Natural killer cell (primary cell): ENCODE results near the gene KRTAP3-2. TPM values are rescaled to one million over a fixed set of nuclear protein-coding genes. Genes with fewer than 3 reads are reported as not detected.

ENCODE experiments used
- ATAC-seq, 3 donors: fragments of 150-1000 bp in 2 of 3; fragments of 200-7000 bp in 1 of 3; cut with Tn5 transposase; 1 replicate in 1 of 3; 2 replicates in 2 of 3; pipeline ENCODE4 v1.10.0; 2021; ENCODE audit warnings: mild to moderate bottlenecking in 2 of 3, moderate library complexity in 2 of 3
- DNase-seq, 2 donors: peaks; one replicate each; pipeline versions ENCODE4 v3.0.0 to v3.0.0-alpha.2; 2013 to 2021; ENCODE audit warnings: mixed read lengths in 1 of 2
- H3K27ac ChIP-seq: one replicate; pipeline ENCODE4 v1.5.1; 2013; ENCODE audit warnings: mild to moderate bottlenecking, low read length
- H3K27me3 ChIP-seq: one replicate; pipeline ENCODE4 v1.6.1; 2013; ENCODE audit warnings: low read length; ENCODE audit not compliant: control insufficient read depth, insufficient read depth
- H3K36me3 ChIP-seq: one replicate; pipeline ENCODE4 v1.6.1; 2013; ENCODE audit warnings: low read length; ENCODE audit not compliant: control insufficient read depth, insufficient read depth
- H3K4me1 ChIP-seq: one replicate; pipeline ENCODE4 v1.6.1; 2013; ENCODE audit warnings: low read length; ENCODE audit not compliant: control insufficient read depth, insufficient read depth
- H3K4me3 ChIP-seq: one replicate; pipeline ENCODE4 v1.5.1; 2013; ENCODE audit warnings: low read length
- H3K9me3 ChIP-seq: one replicate; pipeline ENCODE4 v1.6.1; 2013; ENCODE audit warnings: low read length; ENCODE audit not compliant: control insufficient read depth, insufficient read depth
- H3K27ac Mint-ChIP-seq, 2 donors: one replicate each; pipeline ENCODE4 v1.8.0; 2022; ENCODE audit warnings: mild to moderate bottlenecking in 2 of 2, mixed read lengths in 2 of 2, moderate library complexity in 1 of 2
- H3K27me3 Mint-ChIP-seq, 2 donors: one replicate each; pipeline ENCODE4 v1.8.0; 2022; ENCODE audit warnings: low read depth in 2 of 2, mixed read lengths in 2 of 2
- H3K36me3 Mint-ChIP-seq: one replicate; pipeline ENCODE4 v1.8.0; 2022; ENCODE audit warnings: mixed read lengths
- H3K4me1 Mint-ChIP-seq, 2 donors: one replicate each; pipeline ENCODE4 v1.8.0; 2022; ENCODE audit warnings: mixed read lengths in 2 of 2
- H3K4me3 Mint-ChIP-seq: one replicate; pipeline ENCODE4 v1.8.0; 2022; ENCODE audit warnings: mild to moderate bottlenecking, moderate library complexity, mixed read lengths
- H3K9me3 Mint-ChIP-seq, 2 donors: one replicate each; pipeline ENCODE4 v1.8.0; 2022; ENCODE audit warnings: mixed read lengths in 2 of 2
- WGBS: methylation state at CpG from one replicate; pipeline ENCODE4 v1.1.7; 2013; ENCODE audit warnings: missing lambda C conversion rate; ENCODE audit not compliant: insufficient coverage; 5-methylcytosine and 5-hydroxymethylcytosine counted together
- intact Hi-C: fragments of 100-400 bp; cut with micrococcal nuclease; formaldehyde crosslinking; loops from one replicate; pipeline ENCODE4 v1.14.2; 2022
- total RNA-seq, 4 donors: library from RNA; stranded (reverse); fragments of 120-200 nt in 1 of 4; gene quantifications; one replicate each; pipeline versions ENCODE4 v1.2.3 to v1.2.4, GENCODE V29; 2013 to 2022
- TF ChIP-seq, protein P1 (sequence below): fragments of 200-600 bp; IDR thresholded peaks from one replicate; pipeline ENCODE4 v1.8.0; 2022; ENCODE audit warnings: antibody characterized with exemption

KRTAP3-2 gene
- total RNA-seq, 3 donors from 2014 or later (not counting 1 experiment from before 2014, with no cell fraction given): not detected

DNA sequence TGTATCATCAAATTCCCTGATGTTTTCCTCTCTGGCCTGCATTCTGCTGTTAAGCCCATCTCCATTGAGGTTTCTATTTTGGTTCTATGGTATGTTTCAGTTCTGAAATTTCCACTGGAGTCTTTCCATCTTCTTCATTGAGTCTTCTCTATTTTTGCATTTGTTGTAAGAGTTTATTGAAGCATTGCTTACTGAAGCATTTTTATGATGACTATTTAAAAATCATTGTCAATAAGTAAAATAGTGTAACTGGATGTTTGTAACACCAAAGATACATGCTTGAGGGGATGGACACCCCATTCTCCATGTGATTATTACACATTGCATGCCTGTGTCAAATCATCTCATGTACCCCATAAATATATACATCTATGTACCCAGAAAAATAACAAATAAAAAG, 24.2 kb downstream of the KRTAP3-2 start:
- Histone ChIP-seq H3K27ac (no peak overlapping the region), H3K27me3 (no peaks in the 10 kb centered on the region), H3K4me1 (no peaks in the 10 kb centered on the region), H3K4me3 (no peak overlapping the region), H3K36me3 (no peaks in the 10 kb centered on the region), H3K9me3 (no peaks in the 10 kb centered on the region)
- H3K36me3 Mint-ChIP-seq: no peaks in the 10 kb centered on the region
- no peaks in the 10 kb centered on the region for H3K4me1 Mint-ChIP-seq
- no peak for ATAC-seq
- TF ChIP-seq, protein P1, sequence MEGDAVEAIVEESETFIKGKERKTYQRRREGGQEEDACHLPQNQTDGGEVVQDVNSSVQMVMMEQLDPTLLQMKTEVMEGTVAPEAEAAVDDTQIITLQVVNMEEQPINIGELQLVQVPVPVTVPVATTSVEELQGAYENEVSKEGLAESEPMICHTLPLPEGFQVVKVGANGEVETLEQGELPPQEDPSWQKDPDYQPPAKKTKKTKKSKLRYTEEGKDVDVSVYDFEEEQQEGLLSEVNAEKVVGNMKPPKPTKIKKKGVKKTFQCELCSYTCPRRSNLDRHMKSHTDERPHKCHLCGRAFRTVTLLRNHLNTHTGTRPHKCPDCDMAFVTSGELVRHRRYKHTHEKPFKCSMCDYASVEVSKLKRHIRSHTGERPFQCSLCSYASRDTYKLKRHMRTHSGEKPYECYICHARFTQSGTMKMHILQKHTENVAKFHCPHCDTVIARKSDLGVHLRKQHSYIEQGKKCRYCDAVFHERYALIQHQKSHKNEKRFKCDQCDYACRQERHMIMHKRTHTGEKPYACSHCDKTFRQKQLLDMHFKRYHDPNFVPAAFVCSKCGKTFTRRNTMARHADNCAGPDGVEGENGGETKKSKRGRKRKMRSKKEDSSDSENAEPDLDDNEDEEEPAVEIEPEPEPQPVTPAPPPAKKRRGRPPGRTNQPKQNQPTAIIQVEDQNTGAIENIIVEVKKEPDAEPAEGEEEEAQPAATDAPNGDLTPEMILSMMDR: no peak
- H3K27me3 Mint-ChIP-seq: peaks cover 17 to 31% of the 10 kb centered on the region in 2 donors
- no peak overlapping the region for H3K4me3 Mint-ChIP-seq
- no peak overlapping the region for H3K27ac Mint-ChIP-seq
- no peak for DNase-seq
- no peaks in the 10 kb centered on the region for H3K9me3 Mint-ChIP-seq
- intact Hi-C loops: no loop called here

DNA sequence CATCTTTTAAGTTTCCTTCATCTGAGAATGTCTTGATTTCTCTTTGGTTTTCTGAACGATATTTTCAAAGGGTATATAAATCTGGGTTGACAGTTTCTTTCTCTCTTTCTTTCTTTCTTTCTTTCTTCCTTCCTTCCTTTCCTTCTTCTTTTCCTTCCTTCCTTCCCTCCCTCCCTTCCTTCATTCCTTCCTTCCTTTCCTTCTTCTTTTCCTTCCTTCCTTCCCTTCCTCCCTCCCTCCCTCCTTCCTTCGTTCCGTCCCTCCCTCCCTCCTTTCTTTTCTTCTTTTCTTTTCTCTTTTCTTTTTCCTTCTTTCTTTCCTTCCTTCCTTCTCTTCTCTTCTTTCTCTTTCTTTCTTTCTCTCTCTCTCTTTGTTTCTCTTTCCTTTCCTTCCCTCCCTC, 25.3 kb downstream of the KRTAP3-2 start:
- Histone ChIP-seq H3K27me3 (no peaks in the 10 kb centered on the region), H3K36me3 (no peaks in the 10 kb centered on the region), H3K4me3 (no peak overlapping the region), H3K4me1 (no peaks in the 10 kb centered on the region), H3K27ac (no peak overlapping the region), H3K9me3 (no peaks in the 10 kb centered on the region)
- TF ChIP-seq, protein P1: no peak
- peaks cover 14 to 31% of the 10 kb centered on the region in 2 donors for H3K27me3 Mint-ChIP-seq
- ATAC-seq (no peak), DNase-seq (no peak)
- no peak overlapping the region for H3K27ac Mint-ChIP-seq
- 85% methylated on average over 3 of the region's 3 CpGs for WGBS
- H3K36me3 Mint-ChIP-seq: no peaks in the 10 kb centered on the region
- H3K4me1 Mint-ChIP-seq: no peaks in the 10 kb centered on the region
- no peak overlapping the region for H3K4me3 Mint-ChIP-seq
- no peaks in the 10 kb centered on the region for H3K9me3 Mint-ChIP-seq
- intact Hi-C loops: no loop called here

DNA sequence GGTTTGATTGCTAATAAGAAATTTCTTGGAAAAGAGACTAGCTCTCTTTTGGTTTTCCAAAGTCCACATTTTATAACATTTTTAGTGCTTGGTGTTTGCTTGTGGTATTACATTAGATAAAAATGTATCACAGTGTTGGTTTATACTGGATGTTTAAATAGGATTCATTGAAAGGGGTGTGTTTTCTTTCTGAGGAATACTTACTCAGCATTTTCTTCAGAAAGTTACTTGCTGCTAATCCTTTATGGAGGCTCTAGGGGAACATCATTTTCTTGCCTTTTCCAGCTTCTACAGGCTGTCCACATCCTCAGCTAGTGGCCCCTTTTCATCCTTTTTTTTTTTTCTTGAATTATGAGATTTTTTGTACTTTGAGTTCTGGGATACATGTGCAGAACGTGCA, 32.1 kb downstream of the KRTAP3-2 start:
- Mint-ChIP-seq H3K9me3 (no peaks in the 10 kb centered on the region), H3K4me1 (no peaks in the 10 kb centered on the region), H3K27ac (no peak overlapping the region), H3K27me3 (peaks cover 9 to 26% of the 10 kb centered on the region in 2 donors), H3K4me3 (no peak overlapping the region), H3K36me3 (no peaks in the 10 kb centered on the region)
- intact Hi-C loops: no loop called here
- DNase-seq (no peak), ATAC-seq (no peak)
- H3K4me3 ChIP-seq: no peak overlapping the region
- TF ChIP-seq, protein P1: no peak
- H3K9me3 ChIP-seq: no peaks in the 10 kb centered on the region
- 60% methylated on average over 1 of the region's 1 CpG for WGBS
- no peak overlapping the region for H3K27ac ChIP-seq
- H3K36me3 ChIP-seq: no peaks in the 10 kb centered on the region
- H3K27me3 ChIP-seq: no peaks in the 10 kb centered on the region
- no peaks in the 10 kb centered on the region for H3K4me1 ChIP-seq

DNA sequence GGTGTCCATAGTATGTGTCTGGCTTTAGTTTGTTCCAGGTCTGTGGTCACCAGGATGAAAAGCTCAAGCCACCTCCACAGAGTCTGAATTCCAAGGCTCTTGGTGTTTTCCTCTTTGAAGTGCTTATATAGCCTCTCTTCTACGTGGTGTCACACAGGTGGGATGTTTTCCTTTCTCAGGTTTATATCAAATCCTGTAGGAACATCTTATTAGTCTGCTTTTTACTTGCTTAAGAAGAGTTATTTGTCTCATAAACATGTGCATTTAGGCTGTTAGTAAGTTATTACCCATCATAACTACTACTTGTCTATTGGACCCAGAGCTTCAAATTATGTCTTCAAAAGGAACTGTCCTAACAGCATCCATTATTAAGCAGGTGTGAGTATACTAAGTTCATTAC, 32.9 kb downstream of the KRTAP3-2 start, which contains the start of gene KRT39:
TSS of gene KRT39 (minus strand) at position 101 of the 400 bp plus-strand sequence. CDS start at position 9, 92 bp downstream.
- Histone ChIP-seq H3K4me1 (no peaks in the 10 kb centered on the region), H3K4me3 (no peak within 1 kb of the TSS), H3K36me3 (no peaks in the 10 kb centered on the region), H3K9me3 (no peaks in the 10 kb centered on the region), H3K27ac (no peak within 1 kb of the TSS), H3K27me3 (no peaks in the 10 kb centered on the region)
- no peak within 1 kb of the TSS for H3K27ac Mint-ChIP-seq
- no peaks in the 10 kb centered on the region for H3K9me3 Mint-ChIP-seq
- DNase-seq (no peak), ATAC-seq (no peak)
- no CpG with 5 or more reads among the region's 1 CpG for WGBS
- TF ChIP-seq, protein P1: no peak
- no peaks in the 10 kb centered on the region for H3K36me3 Mint-ChIP-seq
- H3K27me3 Mint-ChIP-seq: peaks cover 5 to 26% of the 10 kb centered on the region in 2 donors
- intact Hi-C loops: no loop called here
- no peaks in the 10 kb centered on the region for H3K4me1 Mint-ChIP-seq
- no peak within 1 kb of the TSS for H3K4me3 Mint-ChIP-seq
